Head of caudate nucleus (tissue), 42 donors: ENCODE results near the gene SMTNL2.

Experiments
- DNase-seq, 42 donors: peaks; one replicate each; pipeline versions ENCODE4 v3.0.0 to v3.0.0-alpha.2; 2020 to 2021; ENCODE audit warnings: mixed read lengths in 7 of 42
- intact Hi-C: fragments of 100-400 bp; cut with DNase I; formaldehyde crosslinking; loops from one replicate; pipeline ENCODE4 v1.15.0; 2022

Gene SMTNL2

DNA sequence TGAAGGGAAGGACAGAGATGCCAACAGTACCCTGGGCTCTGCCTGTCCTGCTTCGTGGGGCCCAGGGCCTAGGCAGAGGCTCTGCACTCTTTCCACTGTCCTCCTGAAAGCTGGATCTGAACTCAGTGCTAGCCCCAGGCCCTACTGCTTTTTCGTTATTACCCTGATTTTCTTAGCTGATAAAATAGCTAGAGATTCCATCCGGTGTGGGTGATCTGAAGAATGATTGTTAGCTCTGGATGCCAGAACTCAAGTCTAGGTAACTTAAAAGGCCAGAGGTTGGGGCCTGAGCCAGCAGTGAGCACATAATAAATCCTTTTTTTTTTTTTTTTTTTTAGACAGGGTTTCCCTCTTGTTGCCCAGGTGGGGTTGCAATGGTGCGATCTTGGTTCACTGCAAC lies 27.3 kb upstream of the SMTNL2 start:
- DNase-seq, result no peak
- intact Hi-C loops, result loop anchor here (5.0 kb wide), 1 partner anchor 140 kb away; no protein-coding TSS in a partner anchor

DNA sequence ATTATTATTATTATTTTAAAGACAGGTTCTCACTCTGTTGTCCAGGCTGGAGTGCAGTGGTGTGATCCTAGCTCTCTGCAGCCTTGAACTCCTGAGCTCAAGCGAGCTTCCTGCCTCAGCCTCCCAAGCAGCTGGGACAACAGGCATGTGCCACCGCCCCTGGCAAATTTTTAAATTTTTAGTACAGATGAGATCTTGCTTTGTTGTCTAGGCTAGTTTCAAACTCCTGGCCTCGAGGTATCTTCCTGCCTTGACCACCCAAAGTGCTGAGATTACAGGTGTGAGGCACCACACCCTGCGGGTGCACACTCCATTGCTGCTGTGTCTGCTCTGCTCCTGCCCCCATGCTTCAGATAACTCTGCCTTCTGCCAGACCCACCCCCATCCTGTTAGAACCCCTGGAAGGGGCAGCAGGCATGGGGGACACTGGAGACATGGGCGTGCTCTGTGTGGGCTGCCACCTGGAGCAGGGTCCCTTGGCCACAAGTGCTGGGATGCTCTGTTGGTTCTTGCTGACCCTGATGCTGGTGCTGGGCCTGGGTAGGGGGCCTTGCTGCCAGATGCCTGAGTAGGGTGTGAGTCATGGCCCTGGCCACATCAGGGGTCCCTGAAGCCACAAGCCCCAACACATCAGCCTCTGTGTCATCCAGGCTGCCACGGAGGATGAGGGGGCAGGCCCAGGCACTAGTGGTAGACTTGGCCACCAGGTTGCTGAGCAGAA lies 26.5 kb upstream of the SMTNL2 start:
- intact Hi-C loops, result loop anchor here (5.0 kb wide), 1 partner anchor 140 kb away; no protein-coding TSS in a partner anchor
- no peak for DNase-seq

DNA sequence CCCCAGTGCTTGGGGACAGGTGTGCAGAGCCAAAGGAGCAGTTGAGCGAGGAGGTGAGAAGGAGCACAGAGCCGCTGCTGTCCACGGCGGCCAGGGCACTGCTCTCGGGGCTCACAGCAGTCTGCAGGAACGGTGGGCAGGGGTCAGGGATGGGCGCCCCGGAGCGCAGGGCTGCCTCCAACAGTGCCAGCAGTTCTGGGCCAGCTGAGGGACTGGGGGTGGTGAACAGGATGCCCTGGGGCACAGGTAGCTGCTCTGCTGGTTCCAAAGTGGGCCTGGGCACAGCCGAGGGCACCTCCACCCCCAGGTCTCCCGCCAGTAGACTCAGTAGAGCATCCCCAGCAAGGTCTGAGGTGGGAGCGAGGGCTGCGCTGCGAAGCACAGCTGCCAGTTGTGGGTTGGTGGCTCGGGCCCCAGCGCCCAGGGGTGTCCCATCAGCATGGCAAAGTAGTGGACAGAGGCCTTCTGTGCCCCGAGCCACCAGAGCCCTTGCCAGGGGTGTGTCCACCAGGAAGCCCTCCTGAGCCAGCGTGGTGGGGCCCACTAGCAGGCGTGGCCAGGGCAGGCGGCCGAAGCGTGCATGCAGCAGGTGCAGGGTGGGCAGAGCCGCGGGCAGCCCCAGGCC lies 25.9 kb upstream of the SMTNL2 start:
- DNase-seq, result no peak
- intact Hi-C loops, result loop anchor here (5.0 kb wide), 1 partner anchor 141 kb away; no protein-coding TSS in a partner anchor

DNA sequence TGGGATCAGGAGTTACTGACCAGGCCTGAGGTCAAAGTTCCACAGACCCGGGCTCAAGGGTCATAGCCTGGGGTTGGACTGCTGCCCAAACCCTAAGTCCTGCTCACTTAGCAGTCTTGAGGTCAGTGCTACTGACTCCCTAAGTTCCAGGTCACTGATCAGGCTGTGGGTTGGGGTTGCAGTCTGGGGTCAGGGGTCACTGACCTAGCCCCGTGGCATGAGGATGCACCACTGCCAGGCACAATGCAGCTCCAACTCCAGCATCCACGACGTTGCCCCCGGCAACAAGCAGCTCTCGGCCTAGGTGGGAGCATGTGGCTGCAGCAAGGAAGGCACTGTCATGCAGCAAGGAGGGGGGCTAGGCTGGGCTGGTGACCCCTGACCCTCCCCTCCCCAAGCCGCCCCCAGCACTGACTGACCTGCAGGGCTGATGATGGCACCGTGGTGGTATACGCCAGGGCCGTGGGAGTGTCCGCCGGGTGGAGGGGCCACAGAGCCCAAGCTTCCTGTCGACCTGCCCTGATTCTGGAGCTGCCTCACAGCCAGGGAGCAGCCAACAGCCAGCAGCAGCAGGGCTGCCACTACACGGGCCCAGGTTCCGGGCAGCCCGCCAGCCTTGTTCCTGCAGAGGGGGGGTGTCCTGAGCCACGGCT lies 25.1 kb upstream of the SMTNL2 start:
- intact Hi-C loops, result loop anchor here (5.0 kb wide), 1 partner anchor 142 kb away; no protein-coding TSS in a partner anchor
- no peak for DNase-seq

DNA sequence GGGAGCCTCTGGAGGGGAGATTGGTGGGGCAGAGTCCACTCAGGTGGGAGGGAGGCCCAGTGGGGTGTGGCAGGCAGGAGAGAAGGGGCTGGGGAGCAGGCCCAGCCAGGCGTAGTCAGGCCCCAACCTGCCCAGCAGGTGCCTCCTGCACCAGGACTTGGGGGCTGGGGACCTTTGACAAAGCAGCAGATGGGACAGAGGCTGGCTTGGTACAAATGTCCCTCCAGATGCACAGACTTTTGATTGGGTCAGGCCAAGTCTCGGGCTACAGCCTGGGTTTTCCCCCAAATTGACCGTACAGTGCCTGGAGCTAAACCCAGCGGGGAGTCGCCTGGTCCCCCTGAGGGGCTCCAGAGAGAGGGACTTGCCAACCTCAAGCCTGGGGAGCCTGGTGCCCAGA lies 24.4 kb upstream of the SMTNL2 start:
- no peak for DNase-seq
- intact Hi-C loops, result loop anchor here (5.0 kb wide), 2 partner anchors 67 to 143 kb away; no protein-coding TSS in a partner anchor

DNA sequence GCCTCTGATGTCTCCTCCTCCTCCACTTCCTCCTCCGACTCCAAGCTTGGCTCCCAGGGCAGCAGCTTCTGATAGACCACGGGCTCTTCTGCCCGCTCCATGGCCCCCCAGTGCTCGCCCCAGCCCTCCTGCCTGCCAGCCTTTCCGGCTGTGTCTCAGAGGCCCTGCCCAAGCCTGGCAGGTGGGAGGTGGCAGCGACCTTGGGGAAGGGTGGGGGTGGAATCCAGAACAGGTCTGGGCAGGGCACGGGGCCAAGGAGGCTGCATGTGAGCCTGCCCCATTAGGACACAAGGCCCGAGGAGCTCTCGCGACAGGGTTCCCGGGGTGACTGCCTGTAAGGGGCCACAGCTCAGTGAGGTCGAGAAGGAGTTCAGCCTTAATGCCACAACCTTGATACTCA lies 23.9 kb upstream of the SMTNL2 start, which contains the start of gene GGT6:
Gene GGT6 (minus strand): TSS at position 157 of the 400 bp plus-strand sequence. CDS start 56 bp downstream, at position 101.
- intact Hi-C loops, result loop anchor here (5.0 kb wide), 1 partner anchor 67 kb away; no protein-coding TSS in a partner anchor

DNA sequence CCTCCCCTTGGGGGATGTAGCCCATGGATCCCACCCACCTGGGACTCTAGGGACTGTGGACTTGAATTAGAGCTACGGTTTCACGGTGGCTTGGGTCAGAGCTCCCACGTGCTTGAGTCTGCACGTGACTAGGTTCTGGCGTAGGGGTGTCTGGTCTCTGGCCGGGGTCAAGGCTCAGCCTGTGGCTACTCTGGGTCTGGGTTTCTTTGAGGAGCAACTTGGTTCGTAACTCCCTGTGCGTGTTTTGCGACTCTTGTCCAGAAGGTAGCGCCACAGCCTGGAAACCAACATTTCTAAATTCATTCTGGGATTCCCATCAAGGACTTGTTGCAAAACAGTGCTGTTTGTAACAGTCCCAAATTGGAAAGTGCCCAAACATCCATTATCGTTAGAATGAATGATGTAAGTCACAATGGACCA lies 23.5 kb upstream of the SMTNL2 start:
- intact Hi-C loops, result loop anchor here (5.0 kb wide), 1 partner anchor 66 kb away; no protein-coding TSS in a partner anchor
- no peak for DNase-seq

More for the DNA sequence above, 23.9 kb upstream of the SMTNL2 start, which contains the start of gene GGT6:
- no peak for DNase-seq

DNA sequence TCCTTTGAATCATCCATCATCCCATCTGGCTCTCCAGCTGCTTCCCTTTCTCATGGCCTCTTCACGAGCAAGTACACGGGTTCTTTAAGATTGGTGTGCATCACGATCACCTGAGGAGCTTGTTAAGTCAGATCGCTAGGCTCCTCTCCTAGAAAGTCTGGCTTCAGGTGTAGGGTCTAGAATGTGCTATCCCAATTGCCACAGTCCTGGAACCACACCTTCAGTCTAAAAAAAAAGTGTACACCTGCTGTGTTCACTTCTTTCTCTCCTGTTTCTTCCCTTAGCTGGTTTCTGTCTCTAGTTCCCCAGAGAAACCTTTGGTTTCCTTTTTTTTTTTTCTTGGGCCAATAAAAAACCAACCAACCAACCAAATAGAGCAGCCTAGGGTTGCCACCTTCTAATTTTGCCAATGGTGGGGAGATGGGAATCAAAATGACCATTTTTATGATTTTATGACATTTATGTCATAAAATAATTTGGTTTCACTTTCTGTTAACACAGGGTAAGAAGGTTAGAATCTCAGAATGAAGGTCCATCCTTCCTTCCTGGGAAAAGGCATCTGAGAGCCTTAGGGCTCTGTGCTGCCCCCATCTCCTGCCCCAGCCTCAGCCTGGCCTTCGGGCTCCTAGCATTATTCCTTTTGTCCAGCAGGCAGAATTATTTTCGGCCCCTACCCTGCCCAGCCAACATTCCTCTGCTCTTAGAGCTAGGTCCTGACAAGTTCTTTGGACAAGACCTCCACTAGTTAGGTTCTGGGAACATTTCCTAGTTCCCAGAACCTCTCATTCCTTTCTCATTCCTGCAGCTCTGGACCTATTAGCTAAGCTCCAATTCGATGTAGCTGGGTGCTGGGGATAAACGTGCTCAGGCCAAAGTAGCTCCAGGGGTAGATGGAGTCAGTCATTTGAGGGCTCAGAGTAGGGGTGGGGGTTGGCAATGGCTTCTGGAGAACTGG lies 22.0 kb upstream of the SMTNL2 start:
- intact Hi-C loops, result loop anchor here (5.0 kb wide), 1 partner anchor 65 kb away; no protein-coding TSS in a partner anchor
- no peak for DNase-seq

DNA sequence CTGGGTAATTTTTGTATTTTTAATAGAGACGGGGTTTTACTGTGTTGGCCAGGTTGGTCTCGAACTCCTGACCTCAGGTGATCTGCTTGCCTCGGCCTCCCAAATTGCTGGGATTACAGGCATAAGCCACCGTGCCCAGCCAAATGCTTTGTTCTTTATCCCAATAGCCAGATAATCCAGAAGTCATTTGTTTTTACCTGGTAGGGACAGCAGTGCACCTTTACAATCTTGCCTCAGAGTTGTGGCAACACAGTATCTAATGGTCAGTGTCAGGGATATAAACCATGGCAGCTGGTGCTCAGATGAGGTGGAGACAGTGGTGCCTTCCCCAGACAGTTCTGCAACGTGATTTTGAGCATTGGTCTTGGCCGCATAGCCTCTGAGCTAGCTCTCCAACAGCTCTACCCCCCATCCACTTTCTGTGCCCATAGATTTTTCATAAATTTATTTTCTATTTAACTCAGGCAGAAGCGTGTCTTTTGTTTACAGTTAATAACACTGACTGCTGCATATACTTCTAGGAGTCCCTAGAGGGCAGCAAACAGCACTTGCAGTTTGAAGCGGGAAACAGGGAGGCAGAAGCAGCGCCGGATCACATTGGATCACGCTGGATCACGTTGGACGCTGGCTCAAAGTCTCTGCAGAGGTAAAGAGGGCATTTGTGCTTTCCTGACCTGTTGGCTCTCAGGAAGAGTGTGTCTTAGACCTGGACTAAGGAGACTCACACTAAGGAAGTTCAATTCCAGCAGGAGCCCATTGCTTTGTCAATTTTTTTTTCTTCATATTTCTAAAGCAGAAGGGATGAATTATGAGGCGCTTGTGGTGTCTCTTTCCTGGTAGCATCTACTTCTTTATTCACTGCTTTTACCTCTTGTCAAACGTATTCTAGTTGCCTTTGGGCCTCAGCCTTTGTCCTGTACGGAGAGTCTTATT lies 18.9 kb upstream of the SMTNL2 start:
- intact Hi-C loops, result no loop called here
- peak; percentile 50 to 89 (median 75) for DNase-seq

DNA sequence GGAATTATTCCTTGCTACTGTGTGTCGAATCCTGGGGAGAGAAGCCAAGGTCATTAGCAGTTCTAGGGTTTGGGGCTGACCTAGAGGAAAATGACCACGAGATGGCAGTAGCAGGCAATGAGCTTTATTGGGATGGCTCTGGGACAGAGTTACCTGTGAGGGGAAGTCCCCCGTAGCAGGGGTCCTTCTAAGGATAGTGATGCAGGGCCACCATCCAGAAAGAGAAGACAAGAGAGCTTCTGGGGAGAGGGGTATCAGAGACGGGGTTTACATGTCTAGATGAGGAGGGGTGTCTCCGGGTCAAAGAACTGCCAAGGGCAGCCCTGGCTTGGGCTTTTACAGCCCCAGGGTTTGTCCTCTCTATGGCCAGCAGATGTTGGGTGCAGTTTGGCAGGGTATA lies 17.5 kb upstream of the SMTNL2 start:
- DNase-seq, result peak in 28 of 42 donors; percentile 32 to 81 (median 56)
- intact Hi-C loops, result no loop called here

DNA sequence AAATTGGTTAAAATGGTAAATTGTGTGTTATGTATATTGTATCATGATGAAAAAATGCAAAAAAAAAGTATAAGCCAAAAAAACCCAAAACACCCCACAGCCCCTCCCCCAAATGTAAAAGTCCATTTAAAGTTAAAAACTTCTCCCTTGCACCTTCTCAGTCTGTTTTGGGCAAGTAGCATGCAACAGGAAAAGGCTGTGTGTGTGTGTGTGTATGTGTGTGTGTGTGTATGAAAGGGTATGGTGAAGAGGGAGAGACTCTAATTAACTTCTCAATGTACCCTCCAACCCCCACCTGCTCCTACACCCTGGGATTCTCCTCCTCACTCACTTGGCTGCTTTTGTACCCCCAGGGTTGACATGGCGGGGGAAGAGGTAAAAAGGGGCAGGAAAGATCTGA lies 14.7 kb upstream of the SMTNL2 start:
- intact Hi-C loops, result no loop called here
- DNase-seq, result no peak

DNA sequence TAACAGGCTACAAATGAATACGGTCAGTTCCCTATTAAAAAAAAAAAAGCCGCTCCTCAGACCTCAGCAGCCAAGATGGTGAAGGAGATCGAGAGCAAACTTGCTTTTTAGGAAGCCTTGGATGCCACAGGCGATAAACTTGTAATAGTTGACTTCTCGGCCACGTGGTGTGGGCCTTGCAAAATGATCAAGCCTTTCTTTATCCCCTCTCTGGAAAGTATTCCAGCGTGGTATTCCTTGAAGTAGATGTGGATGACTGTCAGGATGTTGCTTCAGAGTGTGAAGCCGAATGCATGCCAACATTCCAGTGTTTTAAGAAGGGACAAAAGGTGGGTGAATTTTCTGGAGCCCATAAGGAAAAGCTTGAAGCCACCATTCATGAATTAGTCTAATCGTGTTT lies 12.2 kb upstream of the SMTNL2 start:
- DNase-seq, result no peak
- intact Hi-C loops, result no loop called here

DNA sequence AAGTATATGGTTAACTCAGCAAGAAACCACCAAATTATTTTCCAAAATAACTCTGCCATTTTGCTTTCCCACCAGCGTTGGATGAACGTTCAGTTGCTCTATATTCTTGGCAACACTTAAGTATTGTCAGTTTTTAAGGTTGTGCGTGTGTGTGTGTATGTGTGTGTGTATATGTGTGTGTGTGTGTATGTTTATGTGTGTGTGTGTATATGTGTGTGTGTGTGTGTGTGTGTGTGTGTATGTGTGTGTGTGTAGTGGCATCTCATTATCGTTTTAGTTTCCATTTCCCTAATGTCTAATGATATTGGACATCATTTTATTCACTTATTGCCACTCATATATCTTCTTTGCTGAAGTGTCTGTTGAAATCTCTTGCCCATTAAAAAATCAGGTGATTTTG lies 11.2 kb upstream of the SMTNL2 start:
- no peak for DNase-seq
- intact Hi-C loops, result no loop called here

DNA sequence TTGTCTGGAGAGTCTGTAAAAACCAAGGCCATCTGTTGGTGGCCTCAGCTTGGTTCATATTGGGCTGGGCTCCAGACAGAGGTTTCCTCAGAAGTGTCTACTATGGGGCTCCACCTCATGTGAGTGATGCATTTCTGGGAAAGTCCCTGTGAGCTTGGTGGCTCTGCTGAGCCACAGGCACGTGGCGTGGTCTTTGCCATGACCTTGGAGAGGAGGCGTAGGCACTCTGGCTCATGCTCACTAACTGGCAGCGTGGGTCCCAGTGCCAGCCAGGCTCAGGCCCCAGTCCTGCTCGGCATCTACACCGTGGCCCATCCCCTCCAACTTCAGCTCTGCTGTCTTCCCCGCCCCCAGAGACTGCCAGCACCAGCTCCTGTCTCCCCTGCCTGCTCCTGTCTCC lies 10.7 kb upstream of the SMTNL2 start:
- intact Hi-C loops, result no loop called here
- no peak for DNase-seq

DNA sequence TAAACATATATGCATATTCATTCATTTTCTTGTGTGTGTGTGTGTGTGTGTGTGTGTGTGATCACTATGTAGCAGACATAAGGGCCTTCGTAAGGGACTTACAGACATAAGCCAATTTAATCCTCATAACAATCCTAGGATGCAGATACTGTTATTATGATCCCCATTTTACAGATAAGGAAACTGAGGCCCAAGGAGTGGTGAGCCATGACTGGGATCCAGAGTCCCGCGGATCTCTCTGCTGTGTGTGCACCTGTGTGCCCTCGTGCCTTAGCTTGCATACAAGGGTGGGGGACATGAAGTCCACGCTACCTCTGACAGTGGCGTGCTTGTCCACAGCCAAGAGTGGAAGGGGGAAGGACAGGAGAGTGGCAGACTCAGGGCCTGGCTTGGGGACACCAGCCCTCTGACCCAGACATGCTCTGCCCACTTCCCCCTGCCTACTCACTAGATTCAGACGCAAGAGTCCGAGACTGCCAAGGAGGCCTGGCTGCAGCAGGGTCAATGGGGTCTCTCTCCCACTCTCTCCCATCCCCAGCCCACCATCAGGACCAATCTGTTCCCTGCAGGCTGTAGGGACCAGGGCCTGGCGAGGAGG lies 9.8 kb upstream of the SMTNL2 start:
- intact Hi-C loops, result no loop called here
- no peak for DNase-seq

DNA sequence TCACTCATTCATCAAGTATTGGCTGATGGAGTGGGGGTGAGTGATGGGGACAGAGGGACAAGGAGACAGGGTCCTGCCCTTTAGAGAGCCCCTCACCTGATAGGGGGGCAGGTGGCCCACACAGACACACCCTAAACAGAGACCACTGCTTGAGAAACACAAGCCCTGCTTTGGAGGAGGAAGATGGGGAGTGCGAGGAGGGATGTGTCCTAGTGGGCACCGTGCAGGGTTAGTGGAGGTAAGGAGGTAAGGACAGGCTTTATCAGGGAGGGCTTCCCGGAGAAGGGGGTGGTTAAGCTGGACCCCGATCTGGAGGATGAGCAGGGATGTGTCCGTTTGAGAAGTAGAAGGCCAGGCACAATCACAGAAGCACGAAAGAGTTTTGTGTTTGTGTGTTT lies 8.2 kb upstream of the SMTNL2 start:
- intact Hi-C loops, result no loop called here
- DNase-seq, result no peak

DNA sequence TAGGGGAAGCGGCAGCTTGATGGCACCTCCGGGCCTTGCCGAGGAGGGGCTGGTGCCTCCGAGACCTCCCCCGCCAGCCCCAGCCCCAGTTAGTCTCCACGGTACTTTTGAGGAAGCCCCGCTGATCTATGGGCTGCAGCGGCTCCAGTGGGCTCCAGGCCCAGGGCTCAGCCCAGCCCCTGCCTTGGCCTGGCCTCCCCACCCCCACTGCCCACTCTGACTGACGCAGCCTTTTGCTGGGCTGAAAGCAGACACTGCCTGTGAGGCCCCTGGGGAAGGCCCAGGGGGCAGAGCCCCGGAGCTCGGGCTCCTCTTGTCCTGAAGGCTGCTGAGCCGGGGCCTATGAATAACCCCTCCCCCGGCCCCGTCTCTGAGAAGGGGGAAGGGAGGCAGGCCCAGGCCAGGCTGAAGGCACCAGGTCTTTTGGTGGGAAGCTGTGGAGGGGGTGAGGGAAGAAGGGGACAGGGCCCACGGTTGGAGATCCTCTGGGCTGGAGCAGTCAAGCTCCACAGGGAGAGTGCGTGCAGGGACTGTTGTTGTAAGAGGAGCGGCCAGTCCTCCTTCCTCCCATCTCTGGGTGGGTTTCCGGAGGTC lies 7.5 kb upstream of the SMTNL2 start:
- intact Hi-C loops, result no loop called here
- DNase-seq, result no peak
